ENCODE results near the gene SLC27A1. TPM values are rescaled to one million over a fixed set of nuclear protein-coding genes. Genes with fewer than 3 reads are reported as not detected.
"Not testable (repeated sequence)": the region's sequence is repeated elsewhere in the genome, so short reads cannot be mapped to it uniquely, and the experiment has no call there.

Gene SLC27A1
- total RNA-seq, 1 donor from 2014 or later, result 22.1 TPM

DNA sequence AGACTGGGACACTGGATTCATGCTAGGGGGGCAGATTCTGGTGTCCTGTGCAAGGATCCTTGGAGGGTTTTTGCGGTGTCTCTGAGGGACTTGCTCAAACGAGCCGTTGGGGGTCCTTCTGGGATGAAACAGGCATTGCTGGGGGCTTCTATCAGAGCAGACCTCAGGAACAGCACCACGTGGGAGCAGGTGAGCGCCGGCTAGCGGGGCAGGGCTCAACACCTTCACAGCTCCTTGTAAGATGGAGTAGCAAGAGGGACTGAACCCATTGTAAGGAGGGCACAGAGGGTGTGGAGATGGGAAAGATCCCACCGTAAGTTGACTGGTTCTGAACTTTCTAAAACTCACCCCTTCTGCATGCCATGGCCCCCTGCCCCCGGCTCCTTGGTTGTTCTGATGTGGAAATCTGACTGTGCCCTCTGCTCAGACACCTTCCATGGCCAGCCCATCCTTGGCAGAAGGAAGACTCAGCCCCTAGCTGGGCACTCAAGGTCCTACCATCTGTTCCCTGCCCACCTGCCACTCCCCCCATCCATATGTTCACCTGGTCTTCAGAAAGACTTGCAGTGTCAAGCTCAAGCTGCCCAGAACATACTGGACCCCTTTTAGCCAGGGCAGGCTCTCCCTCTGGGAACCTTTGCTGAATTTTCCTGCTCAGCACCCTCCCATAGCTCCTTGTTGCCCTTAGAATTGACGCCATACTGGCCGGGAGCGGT, 1.2 kb downstream of the SLC27A1 start:
- no peaks in the 10 kb centered on the region for H3K27me3 ChIP-seq
- peak overlapping the region; percentile 82 to 94 for H3K4me3 ChIP-seq
- peak overlapping the region; percentile 93 for H3K27ac ChIP-seq
- intact Hi-C loops (cut with DNase I), result no loop called here
- H3K4me1 ChIP-seq, result peaks cover 39% of the 10 kb centered on the region
- TF ChIP-seq, protein P1, sequence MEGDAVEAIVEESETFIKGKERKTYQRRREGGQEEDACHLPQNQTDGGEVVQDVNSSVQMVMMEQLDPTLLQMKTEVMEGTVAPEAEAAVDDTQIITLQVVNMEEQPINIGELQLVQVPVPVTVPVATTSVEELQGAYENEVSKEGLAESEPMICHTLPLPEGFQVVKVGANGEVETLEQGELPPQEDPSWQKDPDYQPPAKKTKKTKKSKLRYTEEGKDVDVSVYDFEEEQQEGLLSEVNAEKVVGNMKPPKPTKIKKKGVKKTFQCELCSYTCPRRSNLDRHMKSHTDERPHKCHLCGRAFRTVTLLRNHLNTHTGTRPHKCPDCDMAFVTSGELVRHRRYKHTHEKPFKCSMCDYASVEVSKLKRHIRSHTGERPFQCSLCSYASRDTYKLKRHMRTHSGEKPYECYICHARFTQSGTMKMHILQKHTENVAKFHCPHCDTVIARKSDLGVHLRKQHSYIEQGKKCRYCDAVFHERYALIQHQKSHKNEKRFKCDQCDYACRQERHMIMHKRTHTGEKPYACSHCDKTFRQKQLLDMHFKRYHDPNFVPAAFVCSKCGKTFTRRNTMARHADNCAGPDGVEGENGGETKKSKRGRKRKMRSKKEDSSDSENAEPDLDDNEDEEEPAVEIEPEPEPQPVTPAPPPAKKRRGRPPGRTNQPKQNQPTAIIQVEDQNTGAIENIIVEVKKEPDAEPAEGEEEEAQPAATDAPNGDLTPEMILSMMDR (IDR thresholded peaks at IDR 0.05), result no peak
- TF ChIP-seq POLR2AphosphoS5 (IDR thresholded peaks at IDR 0.05; ENCODE audit: insufficient read depth in 1 of 2, low read depth in 1 of 2) (no peak), POLR2A (IDR thresholded peaks at IDR 0.05) (no peak)
- no peaks in the 10 kb centered on the region for H3K36me3 ChIP-seq
- no peak for DNase-seq (ENCODE audit: extremely low spot score in 2 of 2)
- no peaks in the 10 kb centered on the region for H3K9me3 ChIP-seq

DNA sequence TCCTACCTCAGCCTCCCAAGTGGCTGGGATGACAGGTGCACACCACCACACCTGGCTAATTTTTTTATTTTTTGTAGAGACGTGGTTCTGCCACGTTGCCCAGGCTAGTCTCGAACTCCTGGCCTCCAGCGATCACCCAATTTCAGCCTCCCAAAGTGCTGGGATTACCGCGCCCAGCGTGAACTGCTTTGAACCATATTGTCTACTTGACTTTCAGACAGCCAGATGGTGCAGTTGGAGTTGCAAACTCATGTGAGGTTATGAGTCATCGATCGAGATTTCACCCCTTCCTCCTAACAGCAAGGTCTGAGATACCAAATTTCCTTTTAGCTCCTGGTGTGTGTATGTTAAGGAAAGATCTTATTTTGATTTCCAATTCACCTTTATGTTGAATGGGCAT, 2.7 kb downstream of the SLC27A1 start:
- no peak for DNase-seq (ENCODE audit: extremely low spot score in 2 of 2)
- H3K36me3 ChIP-seq, result no peaks in the 10 kb centered on the region
- no peak for TF ChIP-seq POLR2A (IDR thresholded peaks at IDR 0.05)
- TF ChIP-seq, protein P1 (IDR thresholded peaks at IDR 0.05), result no peak
- no peak overlapping the region for H3K4me3 ChIP-seq
- H3K27me3 ChIP-seq, result no peaks in the 10 kb centered on the region
- H3K4me1 ChIP-seq, result peaks cover 38% of the 10 kb centered on the region
- H3K27ac ChIP-seq, result no peak overlapping the region
- H3K9me3 ChIP-seq, result no peaks in the 10 kb centered on the region
- intact Hi-C loops (cut with DNase I), result no loop called here

DNA sequence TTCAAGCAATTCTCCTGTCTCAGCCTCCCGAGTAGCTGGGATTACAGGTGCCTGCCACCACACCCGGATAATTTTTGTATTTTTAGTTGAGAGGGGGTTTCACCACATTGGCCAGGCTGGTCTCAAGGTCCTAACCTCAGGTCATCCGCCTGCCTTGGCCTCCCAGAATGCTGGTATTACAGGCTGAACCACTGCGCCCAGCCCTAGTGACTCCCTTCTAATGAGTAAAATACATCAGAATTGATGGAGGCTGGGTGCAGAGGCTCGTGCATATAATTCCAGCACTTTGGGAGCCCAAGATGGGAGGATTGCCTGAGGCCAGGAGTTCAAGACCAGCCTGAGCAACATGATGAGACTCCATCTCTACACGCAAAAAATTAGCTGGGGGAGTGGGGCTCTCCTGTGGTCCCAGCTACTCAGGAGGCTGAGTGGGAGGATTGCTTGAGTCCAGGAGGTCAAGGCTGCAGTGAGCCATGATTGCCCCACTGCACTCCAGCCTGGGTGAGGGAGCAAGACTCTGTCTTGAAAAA, 4.8 kb downstream of the SLC27A1 start:
- H3K4me3 ChIP-seq; H3K27ac ChIP-seq; H3K36me3 ChIP-seq; H3K9me3 ChIP-seq; H3K27me3 ChIP-seq; DNase-seq (ENCODE audit: extremely low spot score in 2 of 2); intact Hi-C loops (cut with DNase I): not testable (repeated sequence)
- H3K4me1 ChIP-seq, result peaks cover 26% of the 10 kb centered on the region

DNA sequence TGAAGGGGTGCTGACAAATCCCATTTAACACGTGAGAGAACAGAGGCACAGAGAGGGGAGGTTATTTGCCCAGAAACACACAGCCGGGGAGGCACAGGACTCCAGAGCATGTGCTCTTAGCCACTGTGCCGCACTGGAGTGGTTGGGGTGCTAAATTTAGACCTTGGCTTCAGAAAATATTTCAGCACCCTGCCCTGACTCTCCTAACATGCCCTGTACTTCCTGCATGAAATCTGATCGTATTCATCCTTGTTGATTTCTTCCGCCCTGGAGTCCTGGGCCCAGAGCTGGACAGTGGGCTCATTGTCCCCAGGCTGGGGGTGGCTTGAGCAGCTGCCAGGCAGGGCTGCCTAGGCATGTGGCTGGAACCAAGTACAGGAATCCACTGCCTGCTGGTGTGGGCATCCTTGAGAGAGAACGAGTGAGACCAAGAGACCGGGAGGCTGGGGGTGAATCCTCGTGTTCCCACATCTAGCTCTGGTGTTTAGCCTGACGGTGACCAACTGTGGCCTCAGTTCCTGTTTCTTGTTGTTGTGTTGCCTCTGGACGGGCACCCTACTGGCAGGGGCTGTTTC, 5.3 kb downstream of the SLC27A1 start:
- Histone ChIP-seq H3K27me3 (no peaks in the 10 kb centered on the region), H3K9me3 (no peaks in the 10 kb centered on the region), H3K36me3 (no peaks in the 10 kb centered on the region), H3K4me1 (peaks cover 26% of the 10 kb centered on the region), H3K27ac (no peak overlapping the region), H3K4me3 (no peak overlapping the region)
- no peak for TF ChIP-seq POLR2AphosphoS5 (IDR thresholded peaks at IDR 0.05; ENCODE audit: insufficient read depth in 1 of 2, low read depth in 1 of 2)
- no peak for TF ChIP-seq POLR2A (IDR thresholded peaks at IDR 0.05)
- TF ChIP-seq, protein P1 (IDR thresholded peaks at IDR 0.05), result no peak
- no peak for DNase-seq (ENCODE audit: extremely low spot score in 2 of 2)
- intact Hi-C loops (cut with DNase I), result no loop called here

DNA sequence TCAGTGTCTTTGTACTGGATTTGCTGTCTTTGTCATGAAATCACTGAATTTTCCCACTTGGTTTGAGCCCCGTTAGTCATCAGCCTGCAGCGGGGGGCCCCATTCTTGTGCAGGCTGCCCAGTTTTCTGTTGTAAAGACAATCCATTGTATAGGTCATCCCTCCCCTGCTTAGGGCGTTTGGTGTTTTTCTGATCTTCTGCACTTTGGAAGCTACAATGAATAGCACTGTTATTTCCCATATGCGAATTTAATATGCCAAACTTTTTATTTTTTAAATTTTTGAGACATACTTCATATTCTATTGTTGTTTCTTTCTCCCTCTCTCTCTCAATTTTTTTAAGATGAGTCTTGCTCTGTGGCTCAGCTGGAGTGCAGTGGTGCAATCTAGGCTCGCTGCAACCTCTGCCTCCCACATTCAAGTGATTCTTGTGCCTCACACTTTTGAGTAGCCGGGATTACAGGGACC, 9.0 kb downstream of the SLC27A1 start:
- H3K9me3 ChIP-seq, result no peaks in the 10 kb centered on the region
- H3K27ac ChIP-seq, result no peak overlapping the region
- intact Hi-C loops (cut with DNase I), result no loop called here
- H3K27me3 ChIP-seq, result no peaks in the 10 kb centered on the region
- DNase-seq (ENCODE audit: extremely low spot score in 2 of 2), result no peak
- no peak overlapping the region for H3K4me3 ChIP-seq
- TF ChIP-seq, protein P1 (IDR thresholded peaks at IDR 0.05), result no peak
- no peak for TF ChIP-seq POLR2AphosphoS5 (IDR thresholded peaks at IDR 0.05; ENCODE audit: insufficient read depth in 1 of 2, low read depth in 1 of 2)
- TF ChIP-seq POLR2A (IDR thresholded peaks at IDR 0.05), result no peak
- H3K36me3 ChIP-seq, result no peaks in the 10 kb centered on the region
- peaks cover 20% of the 10 kb centered on the region for H3K4me1 ChIP-seq

Data from vagina (tissue), 2 donors.